ENCODE data around the gene GTF2H2C.
"Not testable (repeated sequence)": the region's sequence is repeated elsewhere in the genome, so short reads cannot be mapped to it uniquely, and the experiment has no call there.

Gene GTF2H2C

GRCh38 chr5:69596114-69596840 is 36.3 kb downstream of the GTF2H2C start:
- not testable (repeated sequence) for H2BK15ac ChIP-seq (ENCODE audit: low read length)
- no CpG with 5 or more reads among the region's 7 CpGs for WGBS, 2 donors (ENCODE audit: extremely low coverage in 2 of 2, insufficient read length in 2 of 2, insufficient replicate concordance in 1 of 2)

GRCh38 chr5:69601947-69602346 is 42.0 kb downstream of the GTF2H2C start:
- not testable (repeated sequence) for H3K23ac ChIP-seq (ENCODE audit: low read depth, low read length, poor library complexity); H3K27me3 ChIP-seq (ENCODE audit: control insufficient read depth in 3 of 3, insufficient read depth in 3 of 3, low read depth in 1 of 3, low read length in 3 of 3); H3K27ac ChIP-seq (replicated peaks; ENCODE audit: low read length); H4K8ac ChIP-seq (ENCODE audit: low read depth, low read length); H3K4ac ChIP-seq (ENCODE audit: low read length); DNase-seq (ENCODE audit: low spot score); H3K4me1 ChIP-seq (ENCODE audit: control insufficient read depth in 2 of 2, insufficient read depth in 1 of 2, low read depth in 1 of 2, low read length in 2 of 2); H2BK120ac ChIP-seq (ENCODE audit: low read depth, low read length); H3K36me3 ChIP-seq (replicated peaks in 1 of 2; ENCODE audit: control insufficient read depth in 2 of 2, insufficient read depth in 2 of 2, low read length in 2 of 2); H3K4me2 ChIP-seq (ENCODE audit: insufficient read depth, low read length, poor library complexity, severe bottlenecking); H3K79me1 ChIP-seq (ENCODE audit: low read depth, low read length); H2AFZ ChIP-seq (ENCODE audit: low read length); H3K18ac ChIP-seq (ENCODE audit: low read length); H2AK5ac ChIP-seq (ENCODE audit: low read depth, low read length); H3K9me3 ChIP-seq (replicated peaks in 1 of 2; ENCODE audit: control insufficient read depth in 2 of 2, insufficient read depth in 1 of 2, low read depth in 1 of 2, low read length in 2 of 2); H4K91ac ChIP-seq (ENCODE audit: low read depth, low read length, poor library complexity); H3K9ac ChIP-seq (ENCODE audit: low read depth, low read length, poor library complexity); H2BK12ac ChIP-seq (ENCODE audit: low read length); H3K14ac ChIP-seq (ENCODE audit: low read length); H2BK5ac ChIP-seq (ENCODE audit: low read length); H3K4me3 ChIP-seq (ENCODE audit: low read length in 2 of 2); H2BK15ac ChIP-seq (ENCODE audit: low read length)
- WGBS, 2 donors (ENCODE audit: extremely low coverage in 2 of 2, insufficient read length in 2 of 2, insufficient replicate concordance in 1 of 2) = no CpG with 5 or more reads among the region's 6 CpGs

More at GRCh38 chr5:69596114-69596840, 36.3 kb downstream of the GTF2H2C start:
- not testable (repeated sequence) for H3K27me3 ChIP-seq (ENCODE audit: control insufficient read depth in 3 of 3, insufficient read depth in 3 of 3, low read depth in 1 of 3, low read length in 3 of 3); H3K9me3 ChIP-seq (replicated peaks in 1 of 2; ENCODE audit: control insufficient read depth in 2 of 2, insufficient read depth in 1 of 2, low read depth in 1 of 2, low read length in 2 of 2); H2AK5ac ChIP-seq (ENCODE audit: low read depth, low read length); H4K8ac ChIP-seq (ENCODE audit: low read depth, low read length); H3K23ac ChIP-seq (ENCODE audit: low read depth, low read length, poor library complexity); H3K4me3 ChIP-seq (ENCODE audit: low read length in 2 of 2); H3K4me2 ChIP-seq (ENCODE audit: insufficient read depth, low read length, poor library complexity, severe bottlenecking); H3K27ac ChIP-seq (replicated peaks; ENCODE audit: low read length); H3K79me1 ChIP-seq (ENCODE audit: low read depth, low read length); DNase-seq (ENCODE audit: low spot score); H2BK120ac ChIP-seq (ENCODE audit: low read depth, low read length); H2AFZ ChIP-seq (ENCODE audit: low read length); H3K4me1 ChIP-seq (ENCODE audit: control insufficient read depth in 2 of 2, insufficient read depth in 1 of 2, low read depth in 1 of 2, low read length in 2 of 2); H3K4ac ChIP-seq (ENCODE audit: low read length); H2BK12ac ChIP-seq (ENCODE audit: low read length); H3K9ac ChIP-seq (ENCODE audit: low read depth, low read length, poor library complexity); H3K14ac ChIP-seq (ENCODE audit: low read length); H3K18ac ChIP-seq (ENCODE audit: low read length); H3K36me3 ChIP-seq (replicated peaks in 1 of 2; ENCODE audit: control insufficient read depth in 2 of 2, insufficient read depth in 2 of 2, low read length in 2 of 2); H4K91ac ChIP-seq (ENCODE audit: low read depth, low read length, poor library complexity); H2BK5ac ChIP-seq (ENCODE audit: low read length)

- H3K18ac ChIP-seq (ENCODE audit: low read length); H4K8ac ChIP-seq (ENCODE audit: low read depth, low read length); H3K27ac ChIP-seq (replicated peaks; ENCODE audit: low read length); H2BK5ac ChIP-seq (ENCODE audit: low read length); H2AK5ac ChIP-seq (ENCODE audit: low read depth, low read length); H3K4me1 ChIP-seq (ENCODE audit: control insufficient read depth in 2 of 2, insufficient read depth in 1 of 2, low read depth in 1 of 2, low read length in 2 of 2); H3K79me1 ChIP-seq (ENCODE audit: low read depth, low read length); DNase-seq (ENCODE audit: low spot score); H3K4ac ChIP-seq (ENCODE audit: low read length); H3K9me3 ChIP-seq (replicated peaks in 1 of 2; ENCODE audit: control insufficient read depth in 2 of 2, insufficient read depth in 1 of 2, low read depth in 1 of 2, low read length in 2 of 2); H3K36me3 ChIP-seq (replicated peaks in 1 of 2; ENCODE audit: control insufficient read depth in 2 of 2, insufficient read depth in 2 of 2, low read length in 2 of 2); H4K91ac ChIP-seq (ENCODE audit: low read depth, low read length, poor library complexity); H2BK15ac ChIP-seq (ENCODE audit: low read length); H2AFZ ChIP-seq (ENCODE audit: low read length); H3K27me3 ChIP-seq (ENCODE audit: control insufficient read depth in 3 of 3, insufficient read depth in 3 of 3, low read depth in 1 of 3, low read length in 3 of 3); H2BK12ac ChIP-seq (ENCODE audit: low read length); H2BK120ac ChIP-seq (ENCODE audit: low read depth, low read length); H3K4me2 ChIP-seq (ENCODE audit: insufficient read depth, low read length, poor library complexity, severe bottlenecking); H3K9ac ChIP-seq (ENCODE audit: low read depth, low read length, poor library complexity); H3K14ac ChIP-seq (ENCODE audit: low read length); H3K4me3 ChIP-seq (ENCODE audit: low read length in 2 of 2); H3K23ac ChIP-seq (ENCODE audit: low read depth, low read length, poor library complexity): not testable (repeated sequence)
- no CpG with 5 or more reads among the region's 6 CpGs for WGBS, 2 donors (ENCODE audit: extremely low coverage in 2 of 2, insufficient read length in 2 of 2, insufficient replicate concordance in 1 of 2)
Measured at GRCh38 chr5:69606839-69607238, 46.8 kb downstream of the GTF2H2C start.

GRCh38 chr5:69607750-69608149 is 47.8 kb downstream of the GTF2H2C start:
- not testable (repeated sequence) for H2BK12ac ChIP-seq (ENCODE audit: low read length); H2BK120ac ChIP-seq (ENCODE audit: low read depth, low read length); H2BK15ac ChIP-seq (ENCODE audit: low read length); H2AFZ ChIP-seq (ENCODE audit: low read length); H3K4me2 ChIP-seq (ENCODE audit: insufficient read depth, low read length, poor library complexity, severe bottlenecking); H3K9me3 ChIP-seq (replicated peaks in 1 of 2; ENCODE audit: control insufficient read depth in 2 of 2, insufficient read depth in 1 of 2, low read depth in 1 of 2, low read length in 2 of 2); H3K14ac ChIP-seq (ENCODE audit: low read length); H3K4me1 ChIP-seq (ENCODE audit: control insufficient read depth in 2 of 2, insufficient read depth in 1 of 2, low read depth in 1 of 2, low read length in 2 of 2); H3K23ac ChIP-seq (ENCODE audit: low read depth, low read length, poor library complexity); H3K4me3 ChIP-seq (ENCODE audit: low read length in 2 of 2); DNase-seq (ENCODE audit: low spot score); H3K27me3 ChIP-seq (ENCODE audit: control insufficient read depth in 3 of 3, insufficient read depth in 3 of 3, low read depth in 1 of 3, low read length in 3 of 3); H3K36me3 ChIP-seq (replicated peaks in 1 of 2; ENCODE audit: control insufficient read depth in 2 of 2, insufficient read depth in 2 of 2, low read length in 2 of 2); H2AK5ac ChIP-seq (ENCODE audit: low read depth, low read length); H2BK5ac ChIP-seq (ENCODE audit: low read length); H3K18ac ChIP-seq (ENCODE audit: low read length); H3K9ac ChIP-seq (ENCODE audit: low read depth, low read length, poor library complexity); H4K91ac ChIP-seq (ENCODE audit: low read depth, low read length, poor library complexity); H3K4ac ChIP-seq (ENCODE audit: low read length); H3K79me1 ChIP-seq (ENCODE audit: low read depth, low read length); H3K27ac ChIP-seq (replicated peaks; ENCODE audit: low read length); H4K8ac ChIP-seq (ENCODE audit: low read depth, low read length)
- WGBS, 2 donors (ENCODE audit: extremely low coverage in 2 of 2, insufficient read length in 2 of 2, insufficient replicate concordance in 1 of 2) = no CpG with 5 or more reads among the region's 1 CpG

Measured in neuronal stem cell (in vitro differentiated cells).